ENCODE results near the gene SF3A2.

SF3A2 gene

DNA sequence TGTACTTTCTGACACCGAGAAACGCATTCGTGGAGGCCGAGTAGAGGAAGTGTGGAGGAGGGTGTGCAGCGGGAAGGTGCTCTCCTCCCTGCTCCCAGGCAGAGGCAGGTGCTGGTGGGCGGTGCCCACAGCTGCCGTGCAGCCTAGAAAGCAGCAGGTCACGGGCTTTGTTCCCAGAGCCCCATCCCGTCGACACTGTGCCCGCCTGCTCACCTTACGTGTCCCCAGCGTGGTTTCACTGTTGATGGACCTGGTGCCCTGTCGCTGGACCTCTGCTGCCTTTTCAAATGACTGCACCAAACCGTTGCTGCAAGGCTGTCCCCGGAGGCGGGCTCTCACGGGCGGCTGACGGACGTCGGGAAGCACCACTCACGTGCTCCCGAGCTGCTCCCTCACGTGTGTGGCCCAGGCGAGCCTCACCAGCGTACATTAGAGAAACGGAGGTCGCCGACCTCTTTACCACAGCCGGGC lies 21.3 kb upstream of the SF3A2 start:
- DNase-seq (ENCODE audit: extremely low read depth, low read depth), result no peak
- TF ChIP-seq, protein P1, sequence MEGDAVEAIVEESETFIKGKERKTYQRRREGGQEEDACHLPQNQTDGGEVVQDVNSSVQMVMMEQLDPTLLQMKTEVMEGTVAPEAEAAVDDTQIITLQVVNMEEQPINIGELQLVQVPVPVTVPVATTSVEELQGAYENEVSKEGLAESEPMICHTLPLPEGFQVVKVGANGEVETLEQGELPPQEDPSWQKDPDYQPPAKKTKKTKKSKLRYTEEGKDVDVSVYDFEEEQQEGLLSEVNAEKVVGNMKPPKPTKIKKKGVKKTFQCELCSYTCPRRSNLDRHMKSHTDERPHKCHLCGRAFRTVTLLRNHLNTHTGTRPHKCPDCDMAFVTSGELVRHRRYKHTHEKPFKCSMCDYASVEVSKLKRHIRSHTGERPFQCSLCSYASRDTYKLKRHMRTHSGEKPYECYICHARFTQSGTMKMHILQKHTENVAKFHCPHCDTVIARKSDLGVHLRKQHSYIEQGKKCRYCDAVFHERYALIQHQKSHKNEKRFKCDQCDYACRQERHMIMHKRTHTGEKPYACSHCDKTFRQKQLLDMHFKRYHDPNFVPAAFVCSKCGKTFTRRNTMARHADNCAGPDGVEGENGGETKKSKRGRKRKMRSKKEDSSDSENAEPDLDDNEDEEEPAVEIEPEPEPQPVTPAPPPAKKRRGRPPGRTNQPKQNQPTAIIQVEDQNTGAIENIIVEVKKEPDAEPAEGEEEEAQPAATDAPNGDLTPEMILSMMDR (IDR thresholded peaks at IDR 0.05; ENCODE audit: low read depth, low read length), result no peak

DNA sequence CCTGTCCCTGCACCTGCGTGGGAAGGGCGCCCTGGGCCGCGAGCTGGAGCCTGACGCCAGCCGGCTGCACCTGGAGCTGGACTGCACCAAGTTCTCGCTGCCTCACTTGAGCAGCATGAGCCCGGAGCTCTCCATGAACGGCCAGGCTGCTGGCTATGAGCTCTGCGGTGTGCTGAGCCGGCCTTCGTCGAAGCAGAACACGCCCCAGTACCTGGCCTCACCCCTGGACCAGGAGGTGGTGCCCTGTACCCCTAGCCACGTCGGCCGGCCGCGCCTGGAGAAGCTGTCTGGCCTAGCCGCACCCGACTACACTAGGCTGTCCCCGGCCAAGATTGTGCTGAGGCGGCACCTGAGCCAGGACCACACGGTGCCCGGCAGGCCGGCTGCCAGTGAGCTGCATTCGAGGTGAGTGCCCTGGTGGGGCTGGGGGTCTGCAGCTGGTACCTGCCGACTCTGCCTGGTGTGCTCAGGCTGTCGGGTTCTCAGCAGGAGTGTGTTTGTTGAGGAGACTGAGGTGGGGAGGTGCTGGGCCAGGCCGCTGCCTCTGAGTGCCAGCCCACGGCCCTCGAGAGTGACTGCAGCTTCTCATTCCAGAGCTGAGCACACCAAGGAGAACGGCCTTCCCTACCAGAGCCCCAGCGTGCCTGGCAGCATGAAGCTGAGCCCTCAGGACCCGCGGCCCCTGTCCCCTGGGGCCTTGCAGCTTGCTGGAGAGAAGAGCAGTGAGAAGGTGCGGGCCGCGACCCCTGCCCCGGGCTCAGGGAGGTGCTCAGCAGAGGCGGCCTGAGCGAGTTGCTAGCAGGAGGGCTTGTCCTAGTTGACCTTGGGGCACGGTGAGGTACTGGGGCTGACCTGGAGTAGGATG lies 20.0 kb upstream of the SF3A2 start:
- TF ChIP-seq, protein P1 (IDR thresholded peaks at IDR 0.05; ENCODE audit: low read depth, low read length), result no peak
- no peak for DNase-seq (ENCODE audit: extremely low read depth, low read depth)

DNA sequence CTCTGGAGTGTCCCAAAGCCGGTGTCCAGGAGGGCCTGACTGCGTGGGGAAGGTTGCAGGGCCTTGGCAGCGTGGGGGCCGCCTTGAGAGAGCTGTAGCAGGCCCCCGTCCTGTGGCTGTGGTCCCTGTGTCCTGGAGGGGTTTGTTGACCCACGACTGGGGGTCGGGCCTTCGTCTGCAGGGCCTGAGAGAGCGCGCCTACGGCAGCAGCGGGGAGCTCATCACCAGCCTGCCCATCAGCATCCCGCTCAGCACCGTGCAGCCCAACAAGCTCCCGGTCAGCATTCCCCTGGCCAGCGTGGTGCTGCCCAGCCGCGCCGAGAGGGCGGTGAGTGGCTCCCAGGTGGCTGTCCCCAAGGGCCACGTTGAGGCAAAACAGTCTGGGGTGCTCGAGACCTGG lies 19.0 kb upstream of the SF3A2 start:
- DNase-seq (ENCODE audit: extremely low read depth, low read depth), result no peak
- TF ChIP-seq, protein P1 (IDR thresholded peaks at IDR 0.05; ENCODE audit: low read depth, low read length), result no peak

DNA sequence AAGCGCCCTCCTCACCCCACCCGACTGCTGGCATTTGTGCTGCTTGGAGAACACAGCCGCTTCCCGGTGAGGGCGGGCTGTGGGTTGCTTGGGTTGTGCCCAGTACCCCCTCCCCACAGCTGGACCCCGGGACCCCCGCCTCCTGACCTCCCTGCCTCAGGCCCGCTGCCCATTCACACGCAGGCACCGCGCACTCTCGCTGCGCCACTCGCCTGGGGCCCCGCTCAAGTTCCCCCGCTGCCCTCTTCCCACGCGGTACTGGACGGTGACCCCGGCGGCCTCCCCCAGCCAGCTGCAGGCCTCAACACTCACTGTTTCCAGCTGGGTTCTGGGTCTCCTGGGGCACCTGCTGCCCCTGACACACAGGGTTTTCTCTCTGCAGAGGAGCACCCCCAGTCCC lies 16.9 kb upstream of the SF3A2 start:
- DNase-seq (ENCODE audit: extremely low read depth, low read depth), result no peak
- TF ChIP-seq, protein P1 (IDR thresholded peaks at IDR 0.05; ENCODE audit: low read depth, low read length), result no peak

DNA sequence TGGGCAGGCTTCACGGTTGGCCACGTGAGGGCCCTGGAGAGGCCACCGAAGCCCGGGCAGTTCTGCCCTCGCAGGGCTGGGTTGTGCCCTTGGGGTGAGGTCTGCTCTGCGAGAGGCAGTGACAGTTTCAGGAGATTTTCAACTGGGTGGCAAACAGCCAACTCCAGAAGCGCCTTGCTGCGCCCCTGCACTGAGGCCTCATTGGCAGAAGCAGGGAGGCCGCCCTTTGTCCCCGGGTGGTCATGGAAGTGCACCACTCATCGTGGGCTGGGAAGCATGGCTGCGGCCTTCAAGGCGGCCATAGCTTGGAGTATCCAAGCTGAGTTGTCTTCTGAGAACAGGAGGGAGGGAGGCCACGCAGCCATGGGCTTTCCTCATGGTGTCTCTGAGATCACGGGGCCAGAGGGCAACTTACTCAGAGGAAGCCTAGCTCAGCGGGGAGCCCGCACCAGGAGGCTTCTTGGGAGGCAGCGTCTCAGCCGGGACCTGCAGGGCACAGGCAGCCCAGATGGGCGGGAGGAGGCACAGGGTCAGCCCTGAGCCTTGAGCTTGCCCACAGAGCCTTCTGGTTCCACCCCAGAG lies 15.3 kb upstream of the SF3A2 start:
- no peak for DNase-seq (ENCODE audit: extremely low read depth, low read depth)
- TF ChIP-seq, protein P1 (IDR thresholded peaks at IDR 0.05; ENCODE audit: low read depth, low read length), result no peak

DNA sequence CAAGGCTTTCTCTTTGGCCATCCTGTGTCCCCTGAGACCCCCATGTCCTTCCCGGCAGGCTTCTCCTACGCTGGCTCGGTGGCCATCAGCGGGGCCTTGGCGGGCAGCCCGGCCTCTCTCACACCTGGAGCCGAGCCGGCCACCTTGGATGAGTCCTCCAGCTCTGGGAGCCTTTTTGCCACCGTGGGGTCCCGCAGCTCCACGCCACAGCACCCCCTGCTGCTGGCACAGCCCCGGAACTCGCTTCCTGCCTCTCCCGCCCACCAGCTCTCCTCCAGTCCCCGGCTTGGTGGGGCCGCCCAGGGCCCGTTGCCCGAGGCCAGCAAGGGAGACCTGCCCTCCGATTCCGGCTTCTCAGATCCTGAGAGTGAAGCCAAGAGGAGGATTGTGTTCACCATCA lies 14.7 kb upstream of the SF3A2 start:
- TF ChIP-seq, protein P1 (IDR thresholded peaks at IDR 0.05; ENCODE audit: low read depth, low read length), result peak; percentile 4; the same call in 1 of the 2 replicates
- DNase-seq (ENCODE audit: extremely low read depth, low read depth), result no peak

DNA sequence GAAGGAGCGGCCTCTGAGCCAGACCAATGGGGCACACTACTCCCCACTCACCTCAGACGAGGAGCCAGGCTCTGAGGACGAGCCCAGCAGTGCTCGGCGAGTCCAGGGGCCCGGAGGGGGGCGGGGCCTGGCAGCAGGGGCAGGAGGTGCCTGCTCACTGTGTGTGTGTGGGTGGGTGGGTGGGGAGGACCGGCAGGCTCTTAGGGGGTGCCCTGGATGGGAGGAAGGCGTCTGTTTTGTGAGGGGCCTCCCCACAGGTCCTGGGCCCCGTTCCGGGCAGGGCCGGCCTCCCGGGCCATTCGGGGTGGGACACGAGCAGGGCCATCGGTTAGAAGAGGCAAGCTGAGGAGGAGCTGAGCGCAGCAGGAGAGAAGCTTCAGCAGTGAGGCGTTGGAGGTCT lies 13.2 kb upstream of the SF3A2 start:
- TF ChIP-seq, protein P1 (IDR thresholded peaks at IDR 0.05; ENCODE audit: low read depth, low read length), result no peak
- DNase-seq (ENCODE audit: extremely low read depth, low read depth), result no peak

All from AG09319 (cell line).